ENCODE results near the gene COX10. TPM values are rescaled to one million over a fixed set of nuclear protein-coding genes. Genes with fewer than 3 reads are reported as not detected.

COX10 gene
- total RNA-seq, 2 donors from 2014 or later: 29.1 to 34.6 TPM

GRCh38 chr17:14198013-14198412 lies 128.7 kb downstream of the COX10 start:
- ATAC-seq (no peak), DNase-seq (no peak)
- intact Hi-C loops (cut with DNase I, micrococcal nuclease): no loop called here

- intact Hi-C loops (cut with DNase I, micrococcal nuclease): no loop called here
- ATAC-seq (no peak), DNase-seq (no peak)
Measured at GRCh38 chr17:14198575-14198974, 129.3 kb downstream of the COX10 start.

GRCh38 chr17:14199601-14200000 lies 130.3 kb downstream of the COX10 start:
- ATAC-seq (no peak), DNase-seq (no peak)
- intact Hi-C loops (cut with DNase I, micrococcal nuclease): no loop called here

GRCh38 chr17:14200354-14200753 lies 131.1 kb downstream of the COX10 start:
- no peak for DNase-seq
- intact Hi-C loops (cut with DNase I, micrococcal nuclease): no loop called here
- no peak for ATAC-seq

- peak in 1 of 2 donors; percentile 27 for DNase-seq
- ATAC-seq: peak; percentile 47
- intact Hi-C loops (cut with DNase I, micrococcal nuclease): no loop called here
Measured at GRCh38 chr17:14201021-14201987, 132.0 kb downstream of the COX10 start.

- intact Hi-C loops (cut with DNase I, micrococcal nuclease): no loop called here
- DNase-seq (no peak), ATAC-seq (no peak)
Measured at GRCh38 chr17:14201988-14202380, 132.7 kb downstream of the COX10 start.

- intact Hi-C loops (cut with DNase I, micrococcal nuclease): no loop called here
- DNase-seq: no peak
- no peak for ATAC-seq
Measured at GRCh38 chr17:14202388-14203166, 133.3 kb downstream of the COX10 start.

GRCh38 chr17:14203388-14203787 lies 134.1 kb downstream of the COX10 start:
- no peak for ATAC-seq
- intact Hi-C loops (cut with DNase I, micrococcal nuclease): no loop called here
- DNase-seq: no peak

GRCh38 chr17:14204084-14204483 lies 134.8 kb downstream of the COX10 start:
- intact Hi-C loops (cut with DNase I, micrococcal nuclease): no loop called here
- ATAC-seq (no peak), DNase-seq (no peak)

GRCh38 chr17:14204546-14204945 lies 135.2 kb downstream of the COX10 start:
- DNase-seq (no peak), ATAC-seq (no peak)
- intact Hi-C loops (cut with DNase I, micrococcal nuclease): no loop called here

GRCh38 chr17:14205380-14205779 lies 136.1 kb downstream of the COX10 start:
- no peak for DNase-seq
- no peak for ATAC-seq
- intact Hi-C loops (cut with DNase I, micrococcal nuclease): no loop called here

GRCh38 chr17:14205992-14206461 lies 136.7 kb downstream of the COX10 start:
- ATAC-seq (peak; percentile 94), DNase-seq (peak; percentile 74 to 85)
- intact Hi-C loops (cut with DNase I, micrococcal nuclease): no loop called here

- DNase-seq (no peak), ATAC-seq (no peak)
- intact Hi-C loops (cut with DNase I, micrococcal nuclease): no loop called here
Measured at GRCh38 chr17:14206891-14207290, 137.6 kb downstream of the COX10 start.

- DNase-seq (no peak), ATAC-seq (no peak)
- intact Hi-C loops (cut with DNase I, micrococcal nuclease): no loop called here
Measured at GRCh38 chr17:14207791-14208190, 138.5 kb downstream of the COX10 start.

GRCh38 chr17:14209215-14209614 lies 139.9 kb downstream of the COX10 start:
- intact Hi-C loops (cut with DNase I, micrococcal nuclease): no loop called here
- no peak for DNase-seq
- no peak for ATAC-seq

- no peak for ATAC-seq
- no peak for DNase-seq
- intact Hi-C loops (cut with DNase I, micrococcal nuclease): no loop called here
Measured at GRCh38 chr17:14211246-14211645, 141.9 kb downstream of the COX10 start.

- DNase-seq: no peak
- ATAC-seq: peak; percentile 24
- intact Hi-C loops (cut with DNase I, micrococcal nuclease): no loop called here
Measured at GRCh38 chr17:14211801-14212200, 142.5 kb downstream of the COX10 start.

- intact Hi-C loops (cut with DNase I, micrococcal nuclease): no loop called here
- DNase-seq: no peak
- no peak for ATAC-seq
Measured at GRCh38 chr17:14212401-14212800, 143.1 kb downstream of the COX10 start.

GRCh38 chr17:14214271-14214670 lies 145.0 kb downstream of the COX10 start:
- intact Hi-C loops (cut with DNase I, micrococcal nuclease): no loop called here
- ATAC-seq (no peak), DNase-seq (no peak)

- intact Hi-C loops (cut with DNase I, micrococcal nuclease): no loop called here
- ATAC-seq: no peak
Measured at GRCh38 chr17:14222611-14223010, 153.3 kb downstream of the COX10 start.

More at GRCh38 chr17:14222611-14223010, 153.3 kb downstream of the COX10 start:
- DNase-seq: no peak
